OCI-LY1 (cell line): ENCODE measurements around the gene TASP1.

Experiments
- EZH2 ChIP-seq: fragments of 200-600 bp; sonication (generic), shearing (Covaris generic); IDR thresholded peaks from 2 replicates; pipeline ENCODE4 v1.8.0; 2017; ENCODE audit warnings: borderline replicate concordance, mixed run types, mild to moderate bottlenecking, antibody characterized with exemption, low read length, moderate library complexity, mixed read lengths
- TF ChIP-seq, protein P1 (sequence below): fragments of 200-600 bp; sonication (generic), shearing (Covaris generic); IDR thresholded peaks from 2 replicates; pipeline ENCODE4 v1.5.1; 2017; ENCODE audit warnings: mild to moderate bottlenecking, antibody characterized with exemption, low read length, moderate library complexity, mixed read lengths

DNA sequence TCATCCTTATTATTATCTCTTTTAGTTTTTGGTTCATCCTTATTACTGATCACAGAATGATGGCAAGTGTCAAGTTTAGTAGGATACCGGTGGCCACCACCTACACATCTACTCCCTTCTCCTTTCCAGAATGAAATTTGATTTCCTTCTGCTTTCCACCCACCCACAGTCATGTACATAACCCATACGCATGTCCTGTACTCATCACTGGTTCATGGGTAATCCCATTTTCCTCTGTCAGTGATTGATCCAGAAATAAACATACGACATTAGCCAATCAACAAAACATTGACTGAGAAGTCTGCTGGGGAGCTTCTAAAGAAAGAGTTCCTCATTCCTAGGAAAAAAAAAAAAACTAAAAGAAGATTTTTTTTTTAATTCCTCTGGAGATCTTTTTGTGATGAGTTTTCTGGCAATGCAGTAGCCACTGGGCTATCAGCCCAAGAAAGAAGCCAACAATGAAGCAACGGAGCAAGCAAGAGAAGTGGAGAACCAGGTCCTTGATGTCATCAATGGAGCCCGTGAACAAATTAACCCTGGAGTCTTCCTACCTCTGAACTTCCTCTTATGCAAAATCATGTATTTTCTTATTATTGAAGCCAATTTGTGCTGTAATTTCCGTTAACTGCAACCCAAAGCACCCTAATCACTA is 127.8 kb downstream of the TASP1 start:
- TF ChIP-seq, protein P1, sequence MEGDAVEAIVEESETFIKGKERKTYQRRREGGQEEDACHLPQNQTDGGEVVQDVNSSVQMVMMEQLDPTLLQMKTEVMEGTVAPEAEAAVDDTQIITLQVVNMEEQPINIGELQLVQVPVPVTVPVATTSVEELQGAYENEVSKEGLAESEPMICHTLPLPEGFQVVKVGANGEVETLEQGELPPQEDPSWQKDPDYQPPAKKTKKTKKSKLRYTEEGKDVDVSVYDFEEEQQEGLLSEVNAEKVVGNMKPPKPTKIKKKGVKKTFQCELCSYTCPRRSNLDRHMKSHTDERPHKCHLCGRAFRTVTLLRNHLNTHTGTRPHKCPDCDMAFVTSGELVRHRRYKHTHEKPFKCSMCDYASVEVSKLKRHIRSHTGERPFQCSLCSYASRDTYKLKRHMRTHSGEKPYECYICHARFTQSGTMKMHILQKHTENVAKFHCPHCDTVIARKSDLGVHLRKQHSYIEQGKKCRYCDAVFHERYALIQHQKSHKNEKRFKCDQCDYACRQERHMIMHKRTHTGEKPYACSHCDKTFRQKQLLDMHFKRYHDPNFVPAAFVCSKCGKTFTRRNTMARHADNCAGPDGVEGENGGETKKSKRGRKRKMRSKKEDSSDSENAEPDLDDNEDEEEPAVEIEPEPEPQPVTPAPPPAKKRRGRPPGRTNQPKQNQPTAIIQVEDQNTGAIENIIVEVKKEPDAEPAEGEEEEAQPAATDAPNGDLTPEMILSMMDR = no peak
- no peak for TF ChIP-seq EZH2
